Upper lobe of left lung (tissue), 6 donors: ENCODE measurements around the gene DCDC2B. TPM values are rescaled to one million over a fixed set of nuclear protein-coding genes. Genes with fewer than 3 reads are reported as not detected.

Source experiments
- ATAC-seq, 2 donors: fragments of 200-7000 bp; cut with Tn5 transposase; one replicate each; pipeline ENCODE4 v1.9.1; 2022; ENCODE audit warnings: mild to moderate bottlenecking in 2 of 2, moderate library complexity in 2 of 2; ENCODE audit not compliant: low FRiP score in 2 of 2
- DNase-seq, 2 donors: peaks; one replicate each; pipeline ENCODE4 v3.0.0-alpha.2; 2019 to 2020
- H3K27ac ChIP-seq, 4 donors: fragments of 200-600 bp; sonication (generic); one replicate each; pipeline ENCODE4 v1.5.1; 2016 to 2019
- H3K27me3 ChIP-seq, 4 donors: fragments of 200-600 bp; sonication (generic); one replicate each; pipeline ENCODE4 v1.5.1; 2017 to 2019
- H3K36me3 ChIP-seq, 4 donors: fragments of 200-600 bp; sonication (generic); one replicate each; pipeline ENCODE4 v1.5.1; 2016 to 2019
- H3K4me1 ChIP-seq, 4 donors: fragments of 200-600 bp; sonication (generic); one replicate each; pipeline ENCODE4 v1.5.1; 2018 to 2019
- H3K4me3 ChIP-seq, 4 donors: fragments of 200-600 bp; sonication (generic); one replicate each; pipeline ENCODE4 v1.5.1; 2017 to 2019; ENCODE audit warnings: mild to moderate bottlenecking in 2 of 4, moderate library complexity in 1 of 4
- H3K9me3 ChIP-seq, 4 donors: fragments of 200-600 bp; sonication (generic); one replicate each; pipeline ENCODE4 v1.5.1; 2018 to 2019
- EP300 ChIP-seq, 4 donors: sonication (generic); formaldehyde crosslinking; IDR thresholded peaks; one replicate each; pipeline ENCODE4 v1.5.1; 2017; ENCODE audit warnings: antibody characterized with exemption in 4 of 4, control low read depth in 2 of 4
- POLR2A ChIP-seq, 4 donors: fragments of 450-650 bp; IDR thresholded peaks; one replicate each; pipeline ENCODE4 v1.5.1; 2016 to 2017; ENCODE audit warnings: antibody characterized with exemption in 4 of 4, mild to moderate bottlenecking in 2 of 4
- POLR2AphosphoS5 ChIP-seq, 2 donors: sonication (generic); formaldehyde crosslinking; IDR thresholded peaks; one replicate each; pipeline ENCODE4 v1.5.1; 2017; ENCODE audit warnings: antibody characterized with exemption in 2 of 2
- WGBS, 2 donors: methylation state at CpG; one replicate each; pipeline ENCODE4 v1.1.5; 2017 to 2018; 5-methylcytosine and 5-hydroxymethylcytosine counted together
- total RNA-seq, 6 donors: library from RNA; depleted of rRNA in 4 of 6; stranded (reverse); fragments of >200 nt in 4 of 6; gene quantifications; one replicate each; pipeline versions ENCODE4 v1.1.0 to v1.2.1, GENCODE V29; 2016 to 2021
- TF ChIP-seq, protein P1 (sequence below), 6 experiments: fragments of 450-650 bp in 4 of 6; fragments of 200-600 bp in 2 of 6; sonication (generic) in 2 of 6; IDR thresholded peaks; one replicate each; pipeline ENCODE4 v1.5.1; 2016 to 2019; ENCODE audit warnings: antibody characterized with exemption in 6 of 6
- donor health status: DM: no; HTN: no; CAD: no; lungs with moderate emphysema.
- donor health status: DM: no; HTN: yes; CAD: no; lungs with severe emphysema.

The DCDC2B gene
- total RNA-seq, 6 donors from 2014 or later = 0.11 to 11.4 (median 4.5) TPM

DNA sequence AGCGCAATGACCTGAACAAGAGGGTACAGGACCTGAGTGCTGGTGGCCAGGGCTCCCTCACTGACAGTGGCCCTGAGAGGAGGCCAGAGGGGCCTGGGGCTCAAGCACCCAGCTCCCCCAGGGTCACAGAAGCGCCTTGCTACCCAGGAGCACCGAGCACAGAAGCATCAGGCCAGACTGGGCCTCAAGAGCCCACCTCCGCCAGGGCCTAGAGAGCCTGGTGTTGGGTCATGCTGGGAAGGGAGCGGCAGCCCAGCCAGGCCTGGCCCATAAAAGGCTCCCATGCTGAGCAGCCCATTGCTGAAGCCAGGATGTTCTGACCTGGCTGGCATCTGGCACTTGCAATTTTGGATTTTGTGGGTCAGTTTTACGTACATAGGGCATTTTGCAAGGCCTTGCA is 13.9 kb upstream of the DCDC2B start:
- Histone ChIP-seq H3K4me1 (peaks cover 0 to 15% (median 4%) of the 10 kb centered on the region in 4 donors), H3K36me3 (peaks cover 52 to 79% (median 70%) of the 10 kb centered on the region in 4 donors), H3K27ac (no peak overlapping the region), H3K27me3 (no peaks in the 10 kb centered on the region), H3K9me3 (no peaks in the 10 kb centered on the region), H3K4me3 (no peak overlapping the region)
- no peak for TF ChIP-seq EP300 (IDR thresholded peaks at IDR 0.05)
- no peak for TF ChIP-seq POLR2A (IDR thresholded peaks at IDR 0.05)
- TF ChIP-seq, protein P1, sequence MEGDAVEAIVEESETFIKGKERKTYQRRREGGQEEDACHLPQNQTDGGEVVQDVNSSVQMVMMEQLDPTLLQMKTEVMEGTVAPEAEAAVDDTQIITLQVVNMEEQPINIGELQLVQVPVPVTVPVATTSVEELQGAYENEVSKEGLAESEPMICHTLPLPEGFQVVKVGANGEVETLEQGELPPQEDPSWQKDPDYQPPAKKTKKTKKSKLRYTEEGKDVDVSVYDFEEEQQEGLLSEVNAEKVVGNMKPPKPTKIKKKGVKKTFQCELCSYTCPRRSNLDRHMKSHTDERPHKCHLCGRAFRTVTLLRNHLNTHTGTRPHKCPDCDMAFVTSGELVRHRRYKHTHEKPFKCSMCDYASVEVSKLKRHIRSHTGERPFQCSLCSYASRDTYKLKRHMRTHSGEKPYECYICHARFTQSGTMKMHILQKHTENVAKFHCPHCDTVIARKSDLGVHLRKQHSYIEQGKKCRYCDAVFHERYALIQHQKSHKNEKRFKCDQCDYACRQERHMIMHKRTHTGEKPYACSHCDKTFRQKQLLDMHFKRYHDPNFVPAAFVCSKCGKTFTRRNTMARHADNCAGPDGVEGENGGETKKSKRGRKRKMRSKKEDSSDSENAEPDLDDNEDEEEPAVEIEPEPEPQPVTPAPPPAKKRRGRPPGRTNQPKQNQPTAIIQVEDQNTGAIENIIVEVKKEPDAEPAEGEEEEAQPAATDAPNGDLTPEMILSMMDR (IDR thresholded peaks at IDR 0.05) = no peak
- no peak for TF ChIP-seq POLR2AphosphoS5 (IDR thresholded peaks at IDR 0.05)
- DNase-seq = no peak
- ATAC-seq = no peak
- WGBS, 2 donors = 89 to 96% methylated on average over 1 to 6 of the region's 6 CpGs

DNA sequence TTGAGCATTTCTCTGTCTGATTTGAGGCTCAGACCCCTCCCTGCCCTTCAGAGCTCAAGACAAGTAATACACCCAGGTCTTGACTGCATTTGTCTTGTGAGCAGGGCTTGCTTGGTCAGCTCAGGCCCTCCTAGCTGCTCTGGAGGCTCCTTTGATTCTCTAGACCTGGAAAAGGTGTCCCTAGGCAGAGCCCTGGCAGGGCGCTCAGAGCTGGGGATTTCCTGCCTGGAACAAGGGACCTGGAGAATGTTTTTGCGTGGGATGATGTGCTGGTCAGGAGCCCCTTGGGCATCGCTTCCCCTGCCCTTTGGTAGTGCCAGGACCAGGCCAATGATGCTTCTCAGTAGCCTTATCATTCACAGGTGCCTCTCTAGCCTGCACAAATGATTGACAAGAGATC is 13.4 kb upstream of the DCDC2B start:
- ATAC-seq (no peak), DNase-seq (no peak)
- TF ChIP-seq, protein P1 (IDR thresholded peaks at IDR 0.05) = no peak
- no peak for TF ChIP-seq POLR2A (IDR thresholded peaks at IDR 0.05)
- no peak for TF ChIP-seq POLR2AphosphoS5 (IDR thresholded peaks at IDR 0.05)
- no peak for TF ChIP-seq EP300 (IDR thresholded peaks at IDR 0.05)
- Histone ChIP-seq H3K36me3 (peaks cover 47 to 74% (median 65%) of the 10 kb centered on the region in 4 donors), H3K4me1 (peaks cover 0 to 18% (median 8%) of the 10 kb centered on the region in 4 donors), H3K9me3 (no peaks in the 10 kb centered on the region), H3K4me3 (no peak overlapping the region), H3K27ac (no peak overlapping the region), H3K27me3 (no peaks in the 10 kb centered on the region)
- 93 to 100% methylated on average over 3 of the region's 3 CpGs for WGBS, 2 donors

DNA sequence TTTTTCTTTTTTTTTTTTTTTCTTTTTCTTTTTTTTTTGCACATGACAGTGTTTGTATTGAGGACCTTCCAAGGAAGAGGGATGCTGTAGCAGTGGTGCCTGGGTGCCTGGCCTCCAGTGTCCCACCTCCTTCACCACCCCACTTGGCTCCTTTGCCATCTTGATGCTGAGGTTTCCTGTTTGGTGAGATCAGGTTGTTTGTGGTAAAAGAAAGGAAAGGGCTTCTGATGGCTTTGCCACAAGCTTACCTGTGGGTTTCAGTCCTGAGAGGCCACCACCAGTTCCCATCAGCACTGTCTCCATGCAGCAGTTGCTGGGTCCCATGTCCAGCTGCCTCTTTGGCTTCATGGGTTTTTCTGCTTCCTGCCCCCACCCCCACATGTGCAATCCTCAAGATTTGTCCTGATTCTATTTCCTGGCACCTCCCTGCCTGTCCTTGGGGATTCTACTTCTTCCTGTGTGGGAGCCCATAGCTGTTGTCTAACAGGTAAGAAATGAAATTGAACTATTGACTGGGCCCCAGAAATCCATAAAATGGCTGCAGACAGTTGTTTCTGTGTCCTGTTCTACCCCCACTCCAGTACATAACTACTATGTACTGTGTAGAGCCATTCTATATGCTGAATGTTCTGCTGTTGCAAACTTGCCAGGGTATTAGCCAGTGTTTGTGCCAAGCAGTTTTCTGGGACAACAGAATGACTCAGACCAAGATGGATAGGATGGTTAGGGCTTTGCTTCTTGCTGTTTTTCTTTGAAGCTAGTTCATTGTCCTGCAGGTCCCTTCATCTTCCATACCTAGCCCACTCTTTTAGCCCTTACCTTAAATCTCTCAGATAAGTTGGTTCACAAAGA is 12.7 kb upstream of the DCDC2B start:
- Histone ChIP-seq H3K4me1 (peaks cover 5 to 23% (median 14%) of the 10 kb centered on the region in 4 donors), H3K4me3 (no peak overlapping the region), H3K27ac (peak overlapping the region in 2 of 4 donors; percentile 5 to 25), H3K36me3 (peaks cover 40 to 67% (median 58%) of the 10 kb centered on the region in 4 donors), H3K9me3 (no peaks in the 10 kb centered on the region), H3K27me3 (no peaks in the 10 kb centered on the region)
- ATAC-seq (no peak), DNase-seq (no peak)
- TF ChIP-seq, protein P1 (IDR thresholded peaks at IDR 0.05) = no peak
- TF ChIP-seq POLR2AphosphoS5 (IDR thresholded peaks at IDR 0.05) = no peak
- TF ChIP-seq POLR2A (IDR thresholded peaks at IDR 0.05) = no peak
- no peak for TF ChIP-seq EP300 (IDR thresholded peaks at IDR 0.05)

DNA sequence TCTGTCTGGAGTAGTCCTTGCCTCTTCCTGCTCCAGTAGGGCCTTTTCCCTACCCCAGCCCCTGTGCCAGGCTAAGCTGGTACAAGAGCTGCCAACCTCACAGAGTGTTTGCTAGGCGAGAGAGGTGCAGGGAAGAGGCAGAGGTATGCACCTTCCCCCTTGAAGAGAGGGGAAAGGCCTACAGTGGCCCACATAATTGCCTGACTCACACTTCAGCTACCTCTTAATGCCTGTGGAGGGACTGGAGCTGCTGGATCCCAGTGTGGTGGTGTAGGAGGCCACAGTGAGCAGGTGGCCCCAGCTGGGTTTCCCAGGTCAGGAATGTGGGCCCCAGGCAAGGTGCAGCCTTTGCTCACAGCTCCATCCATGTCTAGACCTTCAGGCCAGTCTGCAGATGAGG is 11.8 kb upstream of the DCDC2B start:
- H3K4me1 ChIP-seq = peaks cover 14 to 31% (median 23%) of the 10 kb centered on the region in 4 donors
- TF ChIP-seq POLR2A (IDR thresholded peaks at IDR 0.05) = peak in 1 of 4 donors; percentile 9
- TF ChIP-seq, protein P1 (IDR thresholded peaks at IDR 0.05) = no peak
- no peaks in the 10 kb centered on the region for H3K9me3 ChIP-seq
- DNase-seq = peak in 1 of 2 donors; percentile 37
- peak overlapping the region in 1 of 4 donors; percentile 25 for H3K27ac ChIP-seq
- peaks cover 31 to 58% (median 50%) of the 10 kb centered on the region in 4 donors for H3K36me3 ChIP-seq
- WGBS, 2 donors = 71 to 83% methylated on average over 1 of the region's 1 CpG
- H3K4me3 ChIP-seq = no peak overlapping the region
- no peaks in the 10 kb centered on the region for H3K27me3 ChIP-seq
- peak in 1 of 2 donors; percentile 73 for ATAC-seq
